DMS79 (cell line): ENCODE measurements around the gene EPC2.
"Not testable (repeated sequence)": the region's sequence is repeated elsewhere in the genome, so short reads cannot be mapped to it uniquely, and the experiment has no call there.

ENCODE experiments used
- DNase-seq: peaks from one replicate; lab custom pipeline; 2025; lab: John Stamatoyannopoulos, UW

EPC2 gene

DNA sequence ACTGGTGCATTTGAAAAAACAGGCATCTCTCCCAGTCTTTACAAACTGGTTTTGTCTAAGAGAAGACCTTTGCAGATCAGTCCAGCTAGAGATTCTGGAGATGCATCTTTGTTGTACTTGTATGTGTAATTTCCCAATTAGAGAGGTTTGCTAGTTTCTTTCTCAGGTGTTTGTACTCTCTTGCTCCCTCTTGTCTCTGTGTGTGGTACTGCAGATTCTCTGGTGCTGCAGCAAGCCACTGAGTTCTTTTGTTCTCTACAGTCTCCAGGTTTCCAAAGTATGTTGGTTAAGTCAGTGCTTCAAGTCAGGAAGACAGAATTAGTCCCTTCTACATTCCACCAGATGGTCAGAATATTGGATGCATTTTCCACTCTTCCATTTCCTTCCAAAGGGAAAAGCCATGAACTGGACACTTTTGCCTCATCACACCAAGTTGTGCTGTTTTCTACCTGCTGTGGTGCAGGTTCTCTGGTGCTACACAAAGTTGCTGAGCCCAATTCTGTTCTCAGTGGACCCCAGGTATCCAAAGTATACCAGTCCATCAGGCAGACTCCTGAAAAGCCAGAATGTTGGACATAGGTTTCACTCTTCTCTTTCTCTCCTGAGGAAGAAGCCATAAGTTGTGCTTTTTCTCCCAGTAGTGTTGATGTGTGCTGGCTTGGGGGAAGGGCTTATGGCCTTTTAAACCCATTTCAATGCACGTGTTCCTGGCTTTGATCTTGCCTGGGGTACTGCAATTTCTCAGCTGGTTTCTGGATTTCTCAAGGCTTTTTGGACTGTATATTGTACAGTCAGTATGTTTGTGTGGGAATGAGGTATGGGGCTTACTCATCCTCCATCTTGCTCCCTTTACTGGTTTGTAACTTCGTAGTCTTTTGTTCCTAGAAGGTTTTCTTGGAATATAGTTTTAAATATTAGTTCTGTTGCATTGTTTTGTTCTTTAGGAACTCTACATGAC, 29.8 kb downstream of the EPC2 start:
- no peak for DNase-seq

DNA sequence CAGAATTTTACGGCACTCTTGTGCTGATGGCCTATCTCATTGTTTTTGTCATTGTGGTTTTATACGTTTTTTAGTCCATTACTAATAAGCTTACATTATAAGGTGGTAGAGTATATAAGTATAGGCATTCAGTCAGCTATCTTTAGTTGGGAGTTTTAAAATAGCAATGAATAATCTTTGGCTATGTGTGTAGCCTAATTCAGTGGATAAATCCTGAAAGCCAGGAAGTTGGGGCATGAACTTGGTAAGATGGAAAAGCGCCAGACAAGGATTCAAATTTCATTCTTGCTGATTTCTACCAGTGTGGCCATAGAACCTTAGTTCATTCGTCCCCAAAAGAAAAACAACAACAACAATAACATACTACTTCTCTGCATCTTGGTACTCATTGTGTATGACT, 31.2 kb downstream of the EPC2 start:
- DNase-seq, result no peak

DNA sequence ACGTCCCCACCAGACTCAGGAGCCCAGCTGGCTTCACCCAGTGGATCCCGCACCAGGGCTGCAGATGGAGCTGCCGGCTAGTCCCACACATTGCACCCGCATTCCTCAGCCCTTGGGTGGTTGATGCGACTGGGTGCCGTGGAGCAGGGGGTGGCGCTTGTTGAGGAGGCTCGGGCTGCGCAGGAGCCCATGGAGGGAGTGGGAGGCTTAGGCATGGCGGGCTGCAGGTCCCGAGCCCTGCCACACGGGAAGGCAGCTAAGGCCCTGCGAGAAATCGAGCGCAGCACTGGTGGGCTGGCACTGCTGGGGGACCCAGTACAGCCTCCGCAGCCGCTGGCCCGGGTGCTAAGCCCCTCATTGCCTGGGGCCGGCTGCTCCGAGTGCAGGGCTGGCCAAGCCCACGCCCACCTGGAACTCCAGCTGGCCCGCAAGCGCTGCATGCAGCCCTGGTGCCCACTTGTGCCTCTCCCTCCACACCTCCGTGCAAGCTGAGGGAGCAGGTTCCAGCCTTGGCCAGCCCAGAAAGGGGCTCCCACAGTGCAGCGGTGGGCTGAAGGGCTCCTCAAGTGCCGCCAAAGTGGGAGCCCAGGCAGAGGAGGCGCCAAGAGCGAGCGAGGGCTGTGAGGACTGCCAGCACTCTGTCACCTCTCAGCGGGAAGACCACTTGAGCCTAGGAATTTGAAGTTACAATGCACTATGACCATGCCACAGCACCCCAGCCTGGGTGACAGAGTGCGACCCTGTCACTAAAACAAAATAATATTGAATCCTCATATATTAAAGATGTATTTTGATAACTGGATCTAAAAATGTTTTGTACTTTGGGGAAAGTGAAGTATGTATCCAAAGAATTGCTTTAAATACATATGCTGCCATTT, 34.0 kb downstream of the EPC2 start:
- DNase-seq, result not testable (repeated sequence)

DNA sequence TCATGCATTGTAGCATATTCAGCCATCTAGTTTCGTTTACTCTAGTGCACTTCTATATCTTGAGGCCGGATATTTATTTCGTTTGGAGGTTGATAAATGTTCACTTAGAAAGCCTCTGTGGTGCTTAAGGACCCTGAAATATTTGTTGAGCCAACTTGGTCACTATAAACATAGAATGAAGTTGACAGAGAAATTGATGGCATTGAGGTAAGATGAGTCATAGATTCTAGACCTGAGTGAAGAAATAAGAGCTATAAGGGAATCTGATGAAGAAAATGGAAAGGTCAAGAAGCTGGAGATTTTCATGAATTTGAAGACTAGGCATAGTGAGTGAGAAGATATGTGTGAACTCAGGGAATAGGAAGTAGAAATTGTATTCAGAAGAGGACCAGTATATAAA, 35.9 kb downstream of the EPC2 start:
- DNase-seq, result no peak

DNA sequence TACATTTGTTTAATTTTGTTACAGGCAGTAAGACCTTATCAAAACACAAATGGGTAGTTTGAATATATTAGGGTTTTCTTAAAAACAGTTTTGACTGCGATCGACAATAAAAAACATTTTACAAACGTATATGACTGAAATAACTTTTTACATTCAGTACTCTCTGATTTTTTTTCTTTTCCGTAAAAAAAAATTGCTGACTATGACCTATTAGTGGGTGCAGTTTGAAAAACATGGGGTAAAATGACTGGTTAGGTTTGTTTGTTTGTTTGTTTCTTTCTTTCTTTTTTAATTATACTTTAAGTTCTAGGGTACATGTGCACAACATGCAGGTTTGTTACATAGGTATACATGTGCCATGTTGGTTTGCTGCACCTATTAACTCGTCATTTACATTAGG, 36.9 kb downstream of the EPC2 start:
- DNase-seq, result no peak

DNA sequence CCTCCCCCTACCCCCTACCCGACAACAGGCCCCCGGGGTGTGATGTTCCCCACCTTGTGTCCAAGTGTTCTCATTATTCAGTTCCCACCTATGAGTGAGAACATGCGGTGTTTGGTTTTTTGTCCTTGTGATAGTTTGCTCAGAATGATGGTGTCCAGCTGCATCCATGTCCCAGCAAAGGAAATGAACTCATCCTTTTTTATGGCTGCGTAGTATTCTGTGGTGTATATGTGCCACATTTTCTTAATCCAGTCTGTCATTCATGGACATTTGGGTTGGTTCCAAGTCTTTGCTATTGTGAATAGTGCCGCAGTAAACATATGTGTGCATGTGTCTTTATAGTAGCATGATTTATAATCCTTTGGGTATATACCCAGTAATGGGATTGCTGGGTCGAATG, 37.3 kb downstream of the EPC2 start:
- DNase-seq, result not testable (repeated sequence)

DNA sequence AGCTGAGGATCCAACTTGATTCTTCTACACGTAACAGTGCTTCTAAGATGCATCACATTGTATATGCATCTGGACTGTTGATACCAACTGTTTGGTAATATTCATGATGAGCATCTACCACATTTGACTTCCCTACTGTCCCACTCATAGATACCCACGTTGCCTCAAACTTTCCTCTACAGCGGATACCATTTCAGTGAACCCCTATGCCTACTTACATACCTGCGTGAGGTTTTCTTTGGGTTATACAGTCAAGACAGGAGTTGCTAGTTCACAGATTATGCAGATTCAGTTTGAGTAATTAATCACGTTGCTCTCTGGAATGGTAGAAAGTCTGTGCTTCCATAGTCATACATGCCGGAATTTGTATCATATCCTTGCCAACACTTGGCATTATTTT, 40.0 kb downstream of the EPC2 start:
- no peak for DNase-seq

DNA sequence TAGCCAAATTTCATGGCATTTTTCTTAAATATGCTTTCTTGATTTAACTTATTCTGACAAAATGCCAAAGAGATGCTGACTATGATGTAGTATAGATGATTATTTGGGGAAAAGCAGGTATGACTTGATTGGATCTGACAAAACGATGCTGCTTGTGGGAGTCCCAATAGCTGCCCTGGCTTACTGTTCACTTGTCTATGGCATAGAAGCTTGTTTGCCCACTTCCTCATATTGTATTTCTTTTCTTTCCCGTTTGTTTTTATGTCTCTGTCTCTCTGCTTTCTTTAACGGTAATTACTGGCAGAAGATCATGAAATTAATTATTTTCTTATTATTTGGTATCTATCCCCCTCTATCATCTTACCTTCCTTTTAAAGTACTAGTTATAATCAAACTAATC, 43.0 kb downstream of the EPC2 start:
- no peak for DNase-seq

DNA sequence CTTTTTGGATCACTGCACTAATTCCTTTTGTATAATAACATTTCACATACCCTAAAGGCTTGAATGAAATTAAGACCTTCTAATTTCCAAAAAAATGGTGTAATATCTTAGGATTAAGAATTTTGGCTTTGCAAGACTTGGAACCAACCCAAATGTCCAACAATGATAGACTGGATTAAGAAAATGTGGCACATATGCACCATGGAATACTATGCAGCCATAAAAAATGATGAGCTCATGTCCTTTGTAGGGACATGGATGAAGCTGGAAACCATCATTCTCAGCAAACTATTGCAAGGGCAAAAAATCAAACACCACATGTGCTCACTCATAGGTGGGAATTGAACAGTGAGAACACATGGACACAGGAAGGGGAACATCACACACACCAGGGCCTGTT, 43.5 kb downstream of the EPC2 start:
- DNase-seq, result not testable (repeated sequence)

DNA sequence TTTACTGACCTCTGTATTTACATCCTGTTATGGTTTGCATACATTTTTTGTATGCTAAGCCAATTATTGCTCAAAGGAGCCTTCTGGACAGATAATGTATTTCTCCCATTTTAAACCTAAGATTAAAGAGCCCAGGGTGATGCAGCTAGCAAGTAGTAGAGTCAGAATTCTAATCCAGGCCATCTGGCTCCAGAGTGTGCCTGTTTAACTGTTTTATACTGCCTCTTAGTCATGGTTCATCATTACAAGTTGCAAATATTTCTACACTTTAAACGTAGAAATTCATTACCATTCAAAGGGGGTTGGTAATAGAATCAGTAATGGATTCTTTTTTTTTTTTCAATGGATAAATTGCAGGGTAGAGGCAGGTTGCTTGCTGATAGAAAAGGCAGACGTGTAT, 52.4 kb downstream of the EPC2 start:
- no peak for DNase-seq

DNA sequence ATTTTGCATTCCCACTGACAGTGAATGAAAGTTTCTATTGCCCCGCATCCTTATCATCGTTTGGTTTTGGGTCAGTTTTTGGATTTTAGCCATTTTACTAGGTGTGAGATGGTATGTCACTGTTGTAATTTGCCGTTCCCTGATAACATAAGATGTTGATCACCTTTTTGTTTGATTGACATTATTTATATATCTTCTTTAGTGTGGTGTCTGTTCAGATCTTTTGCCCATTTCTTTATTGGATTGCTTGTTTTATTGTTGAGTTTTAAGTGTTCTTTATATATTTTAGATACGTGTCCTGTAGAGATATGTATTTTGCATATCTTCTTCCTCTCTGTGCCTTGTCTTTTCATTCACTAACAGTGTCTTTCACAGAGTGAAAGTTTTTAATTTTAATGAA, 55.3 kb downstream of the EPC2 start:
- no peak for DNase-seq

DNA sequence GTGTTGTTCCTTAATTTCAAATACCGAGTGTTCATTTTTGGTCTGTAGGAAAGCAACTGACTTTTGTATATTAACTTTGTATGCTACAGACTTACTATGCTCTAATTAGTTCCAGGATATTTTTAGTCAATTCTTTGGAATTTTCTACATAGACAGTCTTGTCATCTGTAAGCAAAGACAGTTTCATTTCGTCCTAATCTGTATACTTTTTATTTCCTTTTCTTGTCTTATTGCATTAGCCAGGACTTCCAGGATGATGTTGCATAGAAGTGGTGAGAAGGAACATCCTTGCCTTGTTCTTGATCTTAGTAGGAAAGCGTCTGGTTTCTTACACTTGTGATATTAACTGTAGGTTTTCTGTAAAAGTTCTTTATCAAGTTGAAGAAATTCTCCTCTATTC, 56.5 kb downstream of the EPC2 start:
- no peak for DNase-seq

DNA sequence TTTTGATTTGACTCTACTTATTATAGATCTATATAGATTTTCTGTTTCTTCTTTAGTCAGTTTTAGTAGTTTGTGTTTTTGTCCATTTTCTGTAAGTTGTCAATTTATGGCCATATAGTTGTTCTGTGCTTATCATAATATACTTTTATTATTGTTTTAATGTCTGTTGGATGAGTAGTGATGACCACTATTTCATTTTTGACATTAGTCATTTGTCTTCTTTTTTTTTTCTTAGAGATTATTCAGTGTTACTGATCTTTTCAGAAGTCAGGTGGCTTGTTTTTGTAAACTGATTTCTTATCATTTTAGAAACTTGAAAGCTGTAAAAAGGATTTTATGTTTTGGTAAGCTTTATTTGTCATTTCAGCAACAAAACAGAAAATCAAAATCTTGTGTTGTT, 57.3 kb downstream of the EPC2 start:
- DNase-seq, result no peak

DNA sequence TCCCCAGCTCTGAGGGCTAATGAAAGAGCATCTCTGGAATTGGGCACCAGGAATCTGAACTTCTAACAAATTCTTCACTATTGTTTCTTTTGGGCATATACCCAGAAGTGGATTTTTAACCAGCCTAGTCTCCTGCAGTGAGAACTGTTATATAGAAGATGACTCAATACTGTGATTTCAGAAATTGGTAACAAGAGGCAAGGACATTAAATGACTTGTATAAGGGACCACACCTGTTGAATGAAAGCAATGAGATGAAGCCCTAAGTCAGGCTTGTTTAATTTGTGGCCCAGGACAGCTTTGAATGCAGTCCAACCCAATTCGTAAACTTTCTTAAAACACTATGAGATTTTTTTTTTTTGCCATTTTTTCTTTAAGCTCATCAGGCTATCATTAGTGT, 57.9 kb downstream of the EPC2 start:
- no peak for DNase-seq

DNA sequence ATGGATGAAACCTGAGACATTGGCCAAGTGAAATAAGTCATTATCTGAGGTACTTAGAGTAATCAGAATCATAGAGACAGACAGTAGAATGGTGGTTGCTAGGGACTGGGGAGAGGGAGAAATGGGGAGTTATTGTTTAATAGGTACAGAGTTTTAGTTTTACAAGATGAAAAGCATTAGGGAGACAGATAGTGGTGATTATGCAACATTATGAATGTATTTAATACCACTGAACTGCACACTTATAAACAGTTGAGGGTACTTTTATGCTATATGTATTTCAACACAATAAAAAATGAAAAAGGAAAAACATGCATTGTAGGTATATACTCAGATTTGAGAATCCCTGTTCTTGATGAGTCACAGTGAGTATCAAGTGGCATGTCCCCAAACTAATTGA, 59.7 kb downstream of the EPC2 start:
- no peak for DNase-seq

DNA sequence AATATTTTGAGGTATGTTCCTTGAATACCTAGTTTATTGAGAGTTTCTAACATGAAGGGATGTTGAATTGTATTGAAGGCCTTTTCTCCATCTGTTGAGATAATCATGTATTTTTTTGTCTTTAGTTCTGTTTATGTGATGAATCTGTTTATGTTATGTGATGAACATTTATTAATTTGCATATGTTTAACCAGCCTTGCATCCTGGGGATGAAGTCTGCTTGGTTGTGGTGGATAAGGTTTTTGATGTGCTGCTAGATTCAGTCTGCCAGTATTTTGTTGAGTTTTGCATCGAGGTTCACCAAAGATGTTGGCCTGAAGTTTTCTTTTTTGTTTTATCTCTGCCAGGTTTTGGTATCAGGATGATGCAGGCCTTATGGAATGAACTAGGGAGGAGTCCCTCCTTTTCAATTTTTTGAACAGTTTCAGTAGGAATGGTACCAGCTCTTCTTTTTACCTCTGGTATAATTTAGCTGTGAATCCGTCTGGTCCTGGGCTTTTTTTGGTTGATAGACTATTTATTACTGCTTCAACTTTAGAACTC, 71.9 kb downstream of the EPC2 start:
- DNase-seq, result no peak

DNA sequence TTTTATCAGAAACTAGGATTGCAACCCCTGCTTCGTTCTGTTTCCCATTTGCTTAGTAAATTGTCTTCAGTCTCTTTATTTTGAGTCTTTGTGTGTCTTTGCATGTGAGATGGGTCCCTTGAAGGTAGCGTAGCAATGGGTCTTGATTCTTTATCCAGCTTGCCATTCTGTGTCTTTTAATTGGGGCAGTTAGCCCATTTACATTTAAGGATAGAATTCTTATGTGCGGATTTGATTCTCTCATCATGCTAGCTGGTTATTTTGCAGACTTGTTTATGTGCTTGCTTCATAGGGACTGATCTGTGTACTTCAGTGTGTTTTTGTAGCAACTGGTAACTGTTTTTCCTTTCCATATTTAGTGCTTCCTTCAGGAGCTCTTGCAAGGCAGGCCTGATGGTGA, 73.5 kb downstream of the EPC2 start:
- no peak for DNase-seq

DNA sequence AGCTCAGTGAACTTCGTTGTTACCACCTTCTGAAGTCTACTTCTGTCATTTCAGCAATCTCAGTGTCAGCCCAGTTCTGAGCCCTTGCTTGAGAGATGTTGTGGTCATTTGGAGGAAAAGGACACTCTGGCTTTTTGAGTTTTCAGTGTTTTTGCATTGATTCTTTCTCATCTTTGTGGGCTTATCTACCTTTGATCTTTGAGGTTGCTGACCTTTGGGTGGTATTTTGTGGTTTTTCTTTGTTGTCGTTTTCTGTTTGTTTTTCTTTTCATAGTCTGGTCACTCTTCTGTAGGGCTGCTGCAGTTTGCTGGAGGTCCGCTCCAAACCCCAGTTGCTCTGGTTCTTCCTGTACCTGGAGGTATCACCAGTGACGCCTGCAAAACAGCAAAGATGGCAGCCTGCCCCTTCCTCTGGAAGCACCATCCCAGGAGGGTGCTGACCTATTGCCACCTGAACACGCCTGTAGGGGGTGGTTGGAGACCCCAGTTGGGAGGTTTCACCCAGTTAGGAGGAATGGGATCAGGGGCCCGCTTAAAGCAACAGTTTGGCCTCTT, 74.7 kb downstream of the EPC2 start:
- no peak for DNase-seq

DNA sequence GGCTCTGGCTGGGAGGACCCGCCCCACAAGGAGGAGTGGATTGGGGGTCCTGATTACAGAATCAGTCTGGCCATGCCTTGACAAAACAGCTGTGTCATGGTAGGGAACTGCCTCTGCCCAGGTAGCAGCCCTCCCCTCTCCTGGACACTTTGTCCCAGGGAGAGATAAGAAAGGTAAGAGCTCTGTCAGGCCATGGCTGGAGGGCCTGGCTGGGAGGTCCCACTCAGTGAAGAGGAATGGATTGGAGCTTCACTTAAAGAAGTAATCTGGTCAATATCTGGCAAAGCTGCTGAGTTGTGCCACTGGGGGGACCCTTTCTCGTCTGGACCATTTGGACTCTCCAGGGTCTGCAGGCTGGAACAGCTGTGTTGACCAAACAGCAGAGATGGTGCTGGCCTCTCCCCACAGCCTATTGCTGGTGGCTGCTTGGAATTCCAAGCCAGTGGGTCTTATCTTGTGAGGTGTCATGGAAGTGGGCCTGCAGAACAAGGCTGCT, 75.4 kb downstream of the EPC2 start:
- no peak for DNase-seq

DNA sequence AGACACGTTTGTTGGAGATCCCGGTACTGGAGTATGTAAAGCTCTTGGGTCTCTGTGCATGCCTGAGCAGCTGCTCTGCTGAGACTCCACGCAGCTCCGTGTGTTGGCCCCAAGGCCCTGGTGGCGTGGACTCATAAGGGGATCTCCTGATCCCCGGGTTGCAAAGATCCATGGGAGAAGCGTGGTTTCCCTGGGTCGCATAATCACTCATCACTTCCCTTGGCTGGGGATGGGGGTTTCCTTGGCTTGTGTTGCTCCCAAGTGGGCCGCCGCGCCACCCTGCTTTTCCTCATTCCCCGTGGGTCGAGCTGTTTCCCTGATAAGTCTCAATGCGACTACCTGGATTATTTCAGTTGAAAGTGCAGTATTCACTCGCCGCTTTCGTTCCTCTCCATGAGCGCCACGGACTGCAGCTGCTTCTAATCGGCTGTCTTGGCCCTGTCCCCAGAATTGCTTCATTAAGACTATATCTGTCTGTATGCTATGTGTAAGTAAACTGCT, 76.0 kb downstream of the EPC2 start:
- no peak for DNase-seq

DNA sequence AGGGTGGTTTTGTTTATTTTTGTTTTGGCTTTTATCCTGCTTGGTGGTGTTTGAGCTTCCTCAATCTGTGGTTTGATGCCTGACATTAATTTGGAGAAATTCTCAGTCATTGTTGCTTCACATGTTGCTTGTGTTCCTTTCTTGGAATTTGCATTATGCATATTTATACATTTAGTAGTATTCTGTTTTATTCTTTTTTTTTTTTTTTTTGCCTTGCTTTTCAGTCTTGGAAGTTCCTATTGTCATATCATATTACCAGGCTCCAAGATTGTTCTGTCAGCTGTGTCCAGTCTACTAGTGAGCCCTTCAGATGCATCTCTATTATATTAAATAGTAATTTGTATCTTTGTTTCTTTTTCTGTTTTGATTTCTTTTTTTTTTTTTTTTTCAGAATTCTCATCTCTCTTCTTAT, 77.0 kb downstream of the EPC2 start:
- DNase-seq, result no peak
